Posterior cingulate gyrus (tissue), 11 donors: Measurements from ENCODE around the gene RPL37A.
A peak's percentile ranks its signal among the peaks of the same experiment; 100 is the strongest.

Source experiments
- DNase-seq, 10 donors: peaks; one replicate each; pipeline versions ENCODE4 v3.0.0 to v3.0.0-alpha.2; 2020 to 2021; ENCODE audit warnings: mixed read lengths in 3 of 10
- intact Hi-C: fragments of 100-400 bp; cut with DNase I; formaldehyde crosslinking; loops from one replicate; pipeline ENCODE4 v1.15.1; 2023

Gene RPL37A

GRCh38 chr2:216486271-216486670 is 12.4 kb upstream of the RPL37A start:
- intact Hi-C loops: no loop called here

GRCh38 chr2:216486708-216487107 is 11.9 kb upstream of the RPL37A start:
- intact Hi-C loops: no loop called here
- DNase-seq: no peak

More at GRCh38 chr2:216486271-216486670, 12.4 kb upstream of the RPL37A start:
- no peak for DNase-seq

- intact Hi-C loops: loop anchor here (10.0 kb wide), 1 partner anchor 375 kb away; no protein-coding TSS in a partner anchor
- DNase-seq: no peak
Measured at GRCh38 chr2:216490061-216490460, 8.6 kb upstream of the RPL37A start.

GRCh38 chr2:216491793-216492596 is 6.6 kb upstream of the RPL37A start:
- intact Hi-C loops: loop anchor here (10.0 kb wide), 1 partner anchor 377 kb away; no protein-coding TSS in a partner anchor
- DNase-seq: no peak

- intact Hi-C loops: loop anchor here (10.0 kb wide), 1 partner anchor 378 kb away; no protein-coding TSS in a partner anchor
- DNase-seq: peak in 7 of 10 donors; percentile 13 to 91 (median 41)
Measured at GRCh38 chr2:216492597-216493333, 5.9 kb upstream of the RPL37A start.

- no peak for DNase-seq
- intact Hi-C loops: loop anchor here (10.0 kb wide), 1 partner anchor 379 kb away; no protein-coding TSS in a partner anchor
Measured at GRCh38 chr2:216493334-216493685, 5.3 kb upstream of the RPL37A start.

- intact Hi-C loops: loop anchor here (10.0 kb wide), 1 partner anchor 381 kb away; no protein-coding TSS in a partner anchor
- DNase-seq: no peak
Measured at GRCh38 chr2:216495656-216496055, 3.0 kb upstream of the RPL37A start.

GRCh38 chr2:216497382-216498069 is 1.1 kb upstream of the RPL37A start:
- intact Hi-C loops: loop anchor here (1.0 to 10.0 kb wide), 2 partner anchors 85 to 383 kb away; partner anchors contain the start of gene SMARCAL1
- no peak for DNase-seq

GRCh38 chr2:216498070-216498378 is 620 bp upstream of the RPL37A start:
- no peak for DNase-seq
- intact Hi-C loops: loop anchor here (1.0 to 10.0 kb wide), 2 partner anchors 86 to 383 kb away; partner anchors contain the start of gene SMARCAL1

- DNase-seq: no peak
- intact Hi-C loops: loop anchor here (10.0 kb wide), 1 partner anchor 385 kb away; no protein-coding TSS in a partner anchor
Measured at GRCh38 chr2:216499641-216500218, 1.1 kb downstream of the RPL37A start.

- no peak for DNase-seq
- intact Hi-C loops: no loop called here
Measured at GRCh38 chr2:216500572-216500971, 1.9 kb downstream of the RPL37A start.

- DNase-seq: no peak
- intact Hi-C loops: no loop called here
Measured at GRCh38 chr2:216501854-216502253, 3.2 kb downstream of the RPL37A start.

GRCh38 chr2:216502381-216503158 is 3.9 kb downstream of the RPL37A start:
- no peak for DNase-seq
- intact Hi-C loops: no loop called here

- intact Hi-C loops: no loop called here
Measured at GRCh38 chr2:216503159-216503629, 4.5 kb downstream of the RPL37A start.

GRCh38 chr2:216503697-216504375 is 5.2 kb downstream of the RPL37A start:
- DNase-seq: no peak
- intact Hi-C loops: no loop called here

More at GRCh38 chr2:216503159-216503629, 4.5 kb downstream of the RPL37A start:
- DNase-seq: no peak

GRCh38 chr2:216504376-216504762 is 5.7 kb downstream of the RPL37A start:
- DNase-seq: no peak
- intact Hi-C loops: no loop called here

- no peak for DNase-seq
- intact Hi-C loops: no loop called here
Measured at GRCh38 chr2:216505133-216506106, 6.8 kb downstream of the RPL37A start.
